Stimulated activated CD8-positive, alpha-beta memory T cell treated with anti-CD3 and anti-CD28 coated beads, Interleukin-7, amount 100 ng/mL, for 48 hours (primary cell): Measurements from ENCODE around the gene RBM4B.
"Not testable (repeated sequence)": the region's sequence is repeated elsewhere in the genome, so short reads cannot be mapped to it uniquely, and the experiment has no call there.

ENCODE experiments used
- DNase-seq, 2 donors: peaks; one replicate each; pipeline ENCODE4 v3.0.0-alpha.2; 2020; ENCODE audit warnings: low read depth in 1 of 2; ENCODE audit errors: extremely low read depth in 1 of 2

RBM4B gene, protein sequence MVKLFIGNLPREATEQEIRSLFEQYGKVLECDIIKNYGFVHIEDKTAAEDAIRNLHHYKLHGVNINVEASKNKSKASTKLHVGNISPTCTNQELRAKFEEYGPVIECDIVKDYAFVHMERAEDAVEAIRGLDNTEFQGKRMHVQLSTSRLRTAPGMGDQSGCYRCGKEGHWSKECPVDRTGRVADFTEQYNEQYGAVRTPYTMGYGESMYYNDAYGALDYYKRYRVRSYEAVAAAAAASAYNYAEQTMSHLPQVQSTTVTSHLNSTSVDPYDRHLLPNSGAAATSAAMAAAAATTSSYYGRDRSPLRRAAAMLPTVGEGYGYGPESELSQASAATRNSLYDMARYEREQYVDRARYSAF

GRCh38 chr11:66677599-66678375, at the start of gene RBM4B:
Gene RBM4B (minus strand): TSS chr11:66677887. CDS start chr11:66677079, 808 bp downstream.
- DNase-seq: peak; percentile 91 to 96

DNA sequence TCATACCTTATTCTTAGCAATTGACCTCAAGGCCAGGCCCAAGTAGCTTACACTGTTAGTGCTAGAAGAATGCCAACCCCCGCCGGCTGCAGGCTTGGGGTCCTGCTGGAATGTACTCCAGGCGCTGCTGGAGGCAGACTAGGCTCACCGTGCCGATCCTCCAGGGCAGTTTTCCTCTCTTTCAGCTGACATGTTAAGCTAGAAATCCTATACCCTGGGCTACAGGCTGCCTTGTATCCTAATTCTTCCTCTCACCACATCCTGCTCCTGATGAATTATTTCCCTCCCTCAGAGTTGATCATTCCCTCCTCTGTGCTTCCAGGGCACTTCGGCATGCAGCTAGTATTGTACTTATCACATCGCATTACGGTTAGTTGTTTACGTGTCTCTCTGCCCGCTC, 48.0 kb upstream of the RBM4B start:
- DNase-seq: no peak

DNA sequence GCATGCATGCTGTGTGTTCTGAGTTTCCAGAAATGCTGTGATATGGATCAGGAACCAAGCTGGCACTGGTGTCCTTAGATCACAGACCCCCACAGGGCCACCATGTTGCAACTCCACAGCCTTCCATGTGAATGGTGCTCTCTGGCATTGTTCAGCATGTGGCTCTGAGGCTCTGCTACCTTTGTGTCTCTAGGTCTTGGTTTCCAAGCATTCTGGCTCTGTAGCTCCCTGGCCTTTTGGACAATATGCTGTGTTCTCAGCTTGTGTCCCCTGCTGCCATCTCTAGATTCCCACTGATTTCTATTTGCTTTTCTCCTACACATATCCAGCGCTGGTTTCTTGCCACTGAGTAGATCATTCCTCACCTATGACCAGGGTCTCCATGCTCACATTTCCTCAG, 47.4 kb upstream of the RBM4B start:
- DNase-seq: no peak

GRCh38 chr11:66724167-66724566, 46.5 kb upstream of the RBM4B start:
- DNase-seq: not testable (repeated sequence)

- no peak for DNase-seq
Observed at GRCh38 chr11:66723693-66724092, 46.0 kb upstream of the RBM4B start.

- no peak for DNase-seq
Observed at GRCh38 chr11:66722745-66723651, 45.3 kb upstream of the RBM4B start.

DNA sequence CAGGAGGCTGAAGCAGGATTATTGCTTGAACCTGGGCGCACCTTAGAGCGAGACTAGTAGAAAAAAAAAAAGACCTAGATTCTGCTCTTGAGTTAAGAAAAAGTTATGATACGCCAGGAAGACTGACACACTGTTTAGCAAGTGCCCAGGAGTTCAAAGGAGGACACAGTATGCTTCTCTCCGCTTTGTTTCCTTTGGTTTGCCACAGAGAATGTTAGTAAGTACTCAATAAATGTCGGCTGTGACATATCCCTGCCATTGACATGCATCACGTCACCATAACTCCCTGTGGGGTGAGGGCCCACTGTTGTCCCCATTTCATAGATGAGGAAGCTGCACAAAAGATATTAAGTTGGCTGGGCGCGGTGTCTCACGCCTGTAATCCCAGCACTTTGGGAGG, 44.3 kb upstream of the RBM4B start:
- DNase-seq: no peak

DNA sequence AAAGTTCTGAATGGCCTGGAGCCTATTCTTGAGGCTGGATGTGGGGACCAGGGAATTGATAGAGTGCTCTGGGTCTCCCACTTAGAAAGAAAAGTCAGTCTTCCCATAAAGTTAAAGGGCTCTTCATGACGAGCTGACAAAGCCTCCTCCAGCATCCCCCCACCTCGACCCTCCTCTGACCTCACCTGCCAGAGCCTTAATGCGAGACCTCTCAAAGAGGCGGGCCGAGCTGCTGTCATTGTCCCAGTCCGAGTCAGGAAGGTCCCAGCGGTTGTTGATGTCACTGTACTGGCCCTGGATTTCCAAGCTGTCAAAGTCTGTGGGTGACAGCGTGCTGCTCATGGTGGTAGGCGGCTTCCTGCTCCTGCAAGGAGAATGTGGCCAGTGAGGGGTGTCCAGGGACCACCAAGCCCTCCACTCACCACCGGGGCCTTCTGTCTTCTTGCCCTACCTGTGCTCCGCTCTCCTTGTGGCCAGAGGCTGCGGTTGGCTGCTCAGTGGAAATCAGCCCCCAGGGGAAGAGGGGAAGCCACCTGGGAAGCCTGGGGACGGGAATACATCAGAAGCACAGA, 43.3 kb upstream of the RBM4B start:
- DNase-seq: no peak

DNA sequence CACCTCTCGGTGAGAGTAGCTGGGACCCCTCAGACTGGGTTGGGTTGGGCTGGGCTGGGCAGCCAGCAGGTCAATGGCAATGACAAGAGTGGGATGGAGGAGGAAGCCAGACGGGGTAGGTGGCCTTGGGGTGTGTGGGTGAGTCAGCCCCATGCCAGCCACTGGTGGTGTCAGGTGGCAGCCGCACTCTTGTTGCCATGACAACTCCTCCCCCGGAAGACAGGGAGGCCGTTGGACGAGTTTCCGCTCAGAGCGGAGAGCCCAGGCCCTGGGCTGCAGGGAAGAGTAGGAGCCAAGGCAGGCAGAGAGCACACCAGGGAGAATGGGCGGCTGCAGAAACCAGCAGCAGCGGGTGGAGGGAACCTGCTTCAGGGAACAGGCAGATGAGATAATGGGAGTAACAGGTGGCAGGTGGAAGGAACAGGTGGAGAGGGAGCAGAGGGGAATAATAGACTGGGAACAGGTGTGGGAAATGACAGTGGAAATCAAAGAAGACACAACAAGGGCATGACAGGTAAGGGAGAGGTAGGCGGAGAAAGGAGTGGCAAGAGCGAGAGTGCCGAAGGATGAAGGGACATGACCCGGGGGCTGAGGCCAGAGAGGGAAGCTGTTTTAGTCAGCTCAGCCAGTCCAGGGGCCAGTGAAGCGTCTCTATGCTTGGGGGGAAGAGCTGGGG, 42.7 kb upstream of the RBM4B start:
- DNase-seq: peak; percentile 21 to 65

GRCh38 chr11:66719111-66719872, 41.6 kb upstream of the RBM4B start:
- no peak for DNase-seq

DNA sequence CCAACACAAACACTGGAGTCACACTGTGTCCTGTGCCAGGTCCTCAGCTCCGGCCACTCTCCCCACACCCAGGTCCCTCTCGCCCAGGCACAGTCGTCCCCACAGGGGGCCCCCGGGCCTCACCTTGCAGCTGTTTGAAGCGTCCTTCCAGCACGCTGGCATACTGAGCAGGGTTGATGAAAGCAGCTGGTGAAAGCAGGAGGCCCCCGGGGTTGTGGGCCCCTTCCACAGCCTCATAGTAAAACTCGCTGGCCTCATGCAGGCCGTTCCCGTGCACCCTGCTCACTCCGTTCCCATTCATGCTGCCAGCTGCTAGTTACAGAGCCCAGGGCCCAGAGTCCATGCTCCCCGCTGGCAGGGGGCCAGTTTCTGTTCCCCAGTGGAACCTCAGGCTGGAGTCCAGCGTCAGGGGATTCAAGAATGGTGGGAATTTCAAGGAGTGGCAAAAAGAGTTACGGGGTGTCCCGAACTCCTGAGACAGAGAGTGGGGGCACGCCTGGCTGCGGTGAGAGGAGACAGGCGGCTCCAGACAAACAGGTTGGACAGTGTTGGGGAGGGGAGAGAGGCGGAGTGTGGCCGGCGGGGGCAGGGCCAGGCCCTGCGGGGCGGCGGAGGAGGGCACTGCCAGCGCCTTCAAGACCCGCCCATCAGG, 40.8 kb upstream of the RBM4B start:
- no peak for DNase-seq

GRCh38 chr11:66717925-66718319, 40.2 kb upstream of the RBM4B start:
- no peak for DNase-seq

GRCh38 chr11:66716996-66717395, 39.3 kb upstream of the RBM4B start:
- no peak for DNase-seq

GRCh38 chr11:66715346-66716085, 37.8 kb upstream of the RBM4B start:
- DNase-seq: no peak

- DNase-seq: no peak
Observed at GRCh38 chr11:66713746-66714480, 36.2 kb upstream of the RBM4B start.

DNA sequence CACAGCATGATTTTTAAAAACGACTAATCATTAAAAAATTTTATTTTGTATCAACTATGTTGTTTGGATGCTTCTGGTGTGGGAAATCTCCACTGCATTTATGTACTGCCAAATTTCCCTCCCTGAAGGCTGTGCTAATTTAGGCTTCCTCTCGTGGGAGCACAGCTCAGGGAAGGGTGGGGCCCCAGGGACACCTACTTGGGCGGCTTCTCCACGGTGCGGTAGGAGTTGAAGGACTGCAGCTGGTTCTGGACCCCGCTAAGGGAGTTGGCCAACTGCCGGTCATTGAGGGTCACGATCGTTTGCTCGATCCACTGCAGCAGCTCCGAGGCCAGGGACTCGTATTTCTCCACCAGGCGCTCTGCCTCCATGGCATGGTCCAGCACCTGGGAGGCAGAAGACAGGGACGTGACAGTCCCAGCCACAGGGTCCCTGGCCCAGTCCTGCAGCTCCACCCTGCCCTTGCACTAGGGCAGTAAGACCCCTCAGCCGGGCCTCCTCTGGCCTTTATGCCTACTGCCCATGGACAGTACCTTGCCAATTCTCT, 32.8 kb upstream of the RBM4B start:
- no peak for DNase-seq

- no peak for DNase-seq
Observed at GRCh38 chr11:66708701-66709100, 31.0 kb upstream of the RBM4B start.
